IMR-90 (cell line): ENCODE measurements around the gene DOCK10.

Source experiments
- CEBPB ChIP-seq: IDR thresholded peaks from 2 replicates; pipeline ENCODE4 v1.6.1; 2012; ENCODE audit warnings: low read depth, low read length, improper control_type of control experiment
- CTCF ChIP-seq: conservative IDR thresholded peaks from 2 replicates; pipeline ENCODE4 v1.5.1; 2012; ENCODE audit warnings: mild to moderate bottlenecking, low read depth, low read length, improper control_type of control experiment
- MAZ ChIP-seq: IDR thresholded peaks from 2 replicates; pipeline ENCODE4 v1.6.1; 2012; ENCODE audit warnings: low read depth, mild to moderate bottlenecking, low read length, improper control_type of control experiment, moderate library complexity, borderline replicate concordance
- POLR2A ChIP-seq: IDR thresholded peaks from 2 replicates; pipeline ENCODE4 v1.6.1; 2012; ENCODE audit warnings: mild to moderate bottlenecking, low read depth, low read length
- RAD21 ChIP-seq: IDR thresholded peaks from 2 replicates; pipeline ENCODE4 v1.6.1; 2012; ENCODE audit warnings: low read length, improper control_type of control experiment
- RCOR1 ChIP-seq: IDR thresholded peaks from 2 replicates; pipeline ENCODE4 v1.6.1; 2012; ENCODE audit warnings: mild to moderate bottlenecking, low read length, improper control_type of control experiment; ENCODE audit not compliant: insufficient replicate concordance
- RFX5 ChIP-seq: IDR thresholded peaks from 2 replicates; pipeline ENCODE4 v1.8.0; 2012; ENCODE audit warnings: low read depth, mild to moderate bottlenecking, low read length, moderate library complexity
- SMC3 ChIP-seq: fragments of 150-350 bp; IDR thresholded peaks from 2 replicates; pipeline ENCODE4 v1.6.1; 2016; ENCODE audit warnings: low read depth, mild to moderate bottlenecking, antibody characterized with exemption, low read length, moderate library complexity

GRCh38 chr2:225052703-225053102, 10.4 kb upstream of the DOCK10 start:
- TF ChIP-seq POLR2A (no peak), CTCF (no peak), SMC3 (no peak), RFX5 (no peak), MAZ (no peak), RAD21 (no peak), RCOR1 (no peak), CEBPB (no peak)
